G401 (cell line): Measurements from ENCODE around the gene STIM1. TPM values are rescaled to one million over a fixed set of nuclear protein-coding genes. Genes with fewer than 3 reads are reported as not detected.

Experiments used
- DNase-seq: peaks from one replicate; pipeline ENCODE4 v3.0.0-alpha.2; 2015; ENCODE audit warnings: low spot score
- in situ Hi-C: cut with HindIII; loops from 2 replicates; pipeline ENCODE4 v1.10.0; 2016; ENCODE audit warnings: low sequenced_read_pairs, mixed read lengths
- total RNA-seq: library from RNA; depleted of rRNA; stranded (reverse); fragments of >200 nt; shearing (Covaris generic); gene quantifications from 2 replicates; pipeline ENCODE4 v1.2.3, GENCODE V29; 2014

STIM1 gene
- total RNA-seq, 1 experiment from 2014 or later: 15.4 TPM

DNA sequence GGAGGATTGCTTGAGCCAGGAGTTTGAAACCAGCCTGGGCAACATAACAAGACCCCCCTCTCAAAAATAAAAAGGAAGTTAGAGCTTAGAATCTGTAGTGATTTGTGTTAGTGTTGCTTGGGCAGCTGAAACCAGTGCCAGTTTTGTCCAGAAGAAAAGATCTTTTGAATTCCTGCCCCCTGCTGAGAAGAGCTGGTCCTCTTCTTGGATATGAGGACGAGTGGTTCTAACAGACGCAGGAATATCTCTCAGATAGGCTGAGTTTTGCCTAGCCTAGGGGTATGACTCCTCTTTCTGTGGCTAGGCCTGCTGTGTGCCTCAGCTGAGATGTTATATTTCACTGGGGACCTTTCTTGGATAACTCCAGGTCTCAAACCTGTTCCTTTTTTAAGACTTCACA is 102.8 kb downstream of the STIM1 start:
- in situ Hi-C loops: no loop called here

GRCh38 chr11:3959015-3959902 is 103.8 kb downstream of the STIM1 start:
- DNase-seq: no peak
- in situ Hi-C loops: no loop called here

More for the DNA sequence above, 102.8 kb downstream of the STIM1 start:
- no peak for DNase-seq

DNA sequence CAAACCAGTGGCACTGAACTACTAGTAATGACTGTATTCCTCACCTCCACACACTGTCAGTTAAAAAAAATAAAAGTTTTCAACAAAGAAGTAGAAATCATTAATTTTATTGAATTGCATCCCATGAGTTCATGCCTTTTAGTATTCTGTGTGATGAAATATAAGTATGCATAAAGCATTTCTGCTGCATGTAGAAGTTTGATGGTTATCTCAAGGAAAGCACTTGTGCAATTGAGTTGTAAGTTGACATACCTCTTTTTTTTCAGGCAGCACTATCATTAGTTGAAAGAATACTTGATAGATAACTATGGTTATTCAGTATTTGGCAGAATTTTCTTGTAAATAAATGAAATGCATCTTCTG is 104.4 kb downstream of the STIM1 start:
- in situ Hi-C loops: no loop called here
- DNase-seq: no peak

DNA sequence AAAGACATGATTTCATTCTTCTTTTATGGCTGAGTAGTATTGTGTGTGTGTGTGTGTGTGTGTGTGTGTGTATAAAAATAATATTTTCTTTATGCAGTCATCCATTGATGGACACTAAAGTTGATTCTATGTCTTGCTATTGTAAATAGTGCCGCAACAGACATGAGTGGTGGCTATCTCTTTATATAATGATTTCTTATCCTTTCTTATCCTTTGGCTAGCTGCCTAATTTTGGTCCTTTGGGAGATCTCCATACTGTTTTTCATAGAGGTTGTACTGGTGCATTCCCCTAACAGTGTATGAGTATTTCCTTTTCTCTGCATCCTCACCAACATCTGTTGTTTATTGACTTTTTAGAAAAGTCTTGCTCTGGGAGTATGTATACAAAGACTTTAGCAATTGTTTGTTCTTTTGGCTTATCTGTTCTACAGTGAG is 107.0 kb downstream of the STIM1 start:
- no peak for DNase-seq
- in situ Hi-C loops: no loop called here

GRCh38 chr11:3964056-3964455 is 108.6 kb downstream of the STIM1 start:
- DNase-seq: peak; percentile 45
- in situ Hi-C loops: no loop called here

GRCh38 chr11:3964935-3965604 is 109.6 kb downstream of the STIM1 start:
- DNase-seq: no peak
- in situ Hi-C loops: no loop called here

DNA sequence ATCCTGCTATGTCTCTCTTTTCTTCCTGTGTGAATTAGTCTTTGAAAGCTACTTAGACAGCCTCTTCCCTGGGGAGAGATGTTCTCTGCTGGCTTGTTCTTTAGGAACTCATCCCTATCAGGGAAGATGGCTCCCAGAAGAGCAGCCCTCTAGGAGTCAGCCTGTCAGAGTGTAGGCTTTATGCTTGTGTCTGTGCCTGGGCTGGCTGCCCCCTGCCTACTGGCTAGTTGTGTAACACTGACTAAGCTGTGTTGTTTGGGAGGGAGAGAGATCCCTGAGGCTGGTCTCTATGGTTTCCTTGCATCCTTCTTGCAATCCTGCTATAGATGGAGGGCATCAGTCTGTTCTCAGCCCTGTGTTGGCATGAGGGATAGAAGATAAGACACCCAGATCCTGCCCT is 112.2 kb downstream of the STIM1 start:
- in situ Hi-C loops: no loop called here
- no peak for DNase-seq

DNA sequence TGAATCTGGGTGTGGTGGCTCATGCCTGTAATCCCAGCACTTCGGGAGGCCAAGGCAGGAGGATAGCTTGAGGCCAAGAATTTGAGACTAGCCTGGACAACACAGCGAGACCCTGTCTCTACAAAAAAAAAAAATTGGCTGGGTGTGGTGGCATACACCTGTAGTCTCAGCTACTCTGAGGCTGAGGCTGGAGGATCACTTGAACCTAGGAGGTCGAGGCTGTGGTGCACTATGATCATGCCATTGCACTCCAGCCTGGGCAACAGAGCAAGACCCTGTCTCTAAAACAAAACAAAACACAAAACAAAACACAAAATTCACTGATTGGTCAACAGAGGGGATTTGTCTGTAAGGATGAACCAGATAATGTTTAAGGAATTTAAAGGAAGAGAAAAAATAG is 113.7 kb downstream of the STIM1 start:
- in situ Hi-C loops: no loop called here
- DNase-seq: no peak

DNA sequence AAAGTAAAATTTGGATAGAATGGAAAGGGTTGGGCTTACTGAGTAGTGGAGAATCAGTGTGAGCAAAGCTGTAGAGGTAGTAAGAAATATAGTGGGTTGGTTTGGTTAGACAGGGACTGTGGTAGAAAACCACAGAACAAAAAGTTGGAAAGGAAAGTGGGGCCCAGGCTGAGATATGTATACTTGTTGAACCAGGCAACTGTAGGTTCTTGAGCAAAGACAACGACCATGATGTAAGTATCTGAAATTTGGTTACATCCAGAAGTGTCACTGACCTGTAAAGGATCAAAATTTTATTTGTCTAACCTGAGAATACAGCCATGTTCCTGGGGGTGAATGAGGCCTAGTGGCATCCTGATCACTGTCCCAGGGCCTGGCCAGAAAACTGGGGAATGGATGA is 114.1 kb downstream of the STIM1 start:
- no peak for DNase-seq
- in situ Hi-C loops: no loop called here

DNA sequence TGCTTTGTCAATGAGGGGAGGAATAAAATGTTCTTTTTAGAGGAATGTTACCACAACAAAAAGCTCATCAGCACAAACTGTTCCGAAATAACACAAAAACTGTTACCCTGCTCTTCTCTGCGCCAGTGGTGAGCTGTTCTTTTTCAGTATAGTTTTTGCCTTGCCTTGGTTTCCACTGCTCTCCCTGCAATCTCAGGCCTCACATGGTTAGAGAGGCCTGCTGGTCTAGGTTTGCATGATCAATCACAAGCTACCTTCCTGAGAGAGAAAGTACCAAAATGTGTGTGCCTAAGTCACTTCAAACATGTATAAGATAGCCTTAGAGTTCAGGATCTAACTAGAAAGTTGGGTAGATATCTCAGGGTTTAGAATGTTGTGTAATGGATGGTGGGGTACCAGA is 114.6 kb downstream of the STIM1 start:
- in situ Hi-C loops: no loop called here
- DNase-seq: no peak

- no peak for DNase-seq
- in situ Hi-C loops: no loop called here
Measured at GRCh38 chr11:3971756-3972404, 116.4 kb downstream of the STIM1 start.

- DNase-seq: no peak
- in situ Hi-C loops: no loop called here
Measured at GRCh38 chr11:3972431-3972830, 117.0 kb downstream of the STIM1 start.

DNA sequence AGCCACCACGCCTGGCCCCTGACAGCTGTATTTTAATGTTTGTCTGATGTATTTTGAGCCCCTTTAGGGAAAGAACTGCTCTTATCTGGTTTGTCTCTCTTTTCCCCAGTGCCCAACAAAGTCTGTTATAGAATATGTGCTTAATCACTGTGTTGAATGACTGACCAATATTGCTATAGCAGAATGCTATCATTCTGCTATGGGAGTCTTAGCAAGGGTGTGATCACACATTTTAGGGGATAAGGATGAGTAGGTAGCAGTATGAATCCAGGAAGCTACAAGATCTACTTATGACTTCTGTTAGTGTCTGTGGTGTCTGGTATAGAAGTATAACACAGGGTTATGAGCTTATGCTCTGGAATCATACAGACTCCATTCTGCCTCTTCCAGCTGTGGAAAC is 121.6 kb downstream of the STIM1 start:
- in situ Hi-C loops: no loop called here
- DNase-seq: no peak

DNA sequence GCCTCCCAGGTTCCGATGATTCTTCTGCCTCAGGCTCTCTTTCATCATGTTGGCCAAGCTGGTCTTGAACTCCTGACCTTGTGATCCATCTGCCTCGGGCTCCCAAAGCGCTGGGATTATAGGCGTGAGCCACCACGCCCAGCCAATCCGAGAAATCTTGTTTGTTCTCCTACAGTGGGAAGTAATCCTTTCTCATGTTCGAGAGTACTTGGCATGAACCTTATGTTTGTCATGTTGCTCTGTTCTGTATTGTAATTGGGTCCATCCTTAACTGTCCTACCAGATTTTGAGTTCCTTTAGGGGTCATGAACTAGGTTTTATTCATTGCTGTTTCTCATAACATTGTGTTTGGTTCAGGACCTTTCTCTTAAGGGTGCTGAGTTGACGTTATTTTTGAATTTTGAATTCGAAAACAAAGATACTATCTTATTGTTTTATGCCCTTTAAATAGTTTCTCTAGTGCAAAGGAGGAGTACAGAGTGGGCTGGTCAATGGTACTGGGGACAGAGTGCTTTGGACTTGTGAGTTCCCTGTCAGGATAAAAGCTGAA is 125.7 kb downstream of the STIM1 start:
- in situ Hi-C loops: no loop called here
- no peak for DNase-seq

DNA sequence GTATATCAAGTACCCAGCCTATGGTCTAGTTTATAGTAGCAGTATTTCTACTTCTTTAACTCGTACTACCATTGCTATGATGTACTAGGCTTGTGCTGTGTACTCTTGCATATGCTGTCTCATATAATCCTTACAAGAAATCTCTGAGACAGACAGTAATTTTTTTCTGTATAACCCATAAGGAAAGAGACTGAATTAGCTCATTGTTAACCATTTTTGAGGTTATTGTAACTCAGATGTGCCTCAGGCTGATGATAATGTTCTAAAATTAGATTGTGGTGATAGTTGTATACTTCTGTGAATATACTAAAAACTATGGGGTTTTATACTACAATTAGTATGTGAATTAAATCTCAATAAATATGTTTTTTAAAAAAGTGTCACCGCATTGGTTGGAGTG is 127.0 kb downstream of the STIM1 start:
- DNase-seq: no peak
- in situ Hi-C loops: no loop called here

GRCh38 chr11:3983101-3983500 is 127.6 kb downstream of the STIM1 start:
- no peak for DNase-seq
- in situ Hi-C loops: no loop called here

DNA sequence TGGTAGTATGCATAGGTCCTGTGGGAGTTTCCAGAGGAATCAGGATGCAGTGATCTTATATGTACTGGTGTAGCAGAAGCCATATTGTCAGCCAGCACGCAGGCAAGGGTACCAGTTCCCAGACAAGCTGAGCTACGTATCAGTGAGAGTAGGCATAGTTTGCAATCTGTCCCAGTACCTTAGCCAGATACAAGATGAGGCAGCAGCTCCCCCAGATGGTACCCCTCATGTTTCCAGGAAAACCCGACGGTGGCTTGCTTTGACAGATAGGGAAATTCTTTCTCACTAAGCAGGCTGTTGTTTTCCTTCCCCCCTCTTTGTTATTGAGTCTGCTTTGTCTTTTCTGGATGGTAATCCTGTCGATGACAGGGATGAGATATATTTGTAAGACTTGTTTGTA is 129.4 kb downstream of the STIM1 start:
- in situ Hi-C loops: no loop called here
- peak; percentile 84 for DNase-seq

DNA sequence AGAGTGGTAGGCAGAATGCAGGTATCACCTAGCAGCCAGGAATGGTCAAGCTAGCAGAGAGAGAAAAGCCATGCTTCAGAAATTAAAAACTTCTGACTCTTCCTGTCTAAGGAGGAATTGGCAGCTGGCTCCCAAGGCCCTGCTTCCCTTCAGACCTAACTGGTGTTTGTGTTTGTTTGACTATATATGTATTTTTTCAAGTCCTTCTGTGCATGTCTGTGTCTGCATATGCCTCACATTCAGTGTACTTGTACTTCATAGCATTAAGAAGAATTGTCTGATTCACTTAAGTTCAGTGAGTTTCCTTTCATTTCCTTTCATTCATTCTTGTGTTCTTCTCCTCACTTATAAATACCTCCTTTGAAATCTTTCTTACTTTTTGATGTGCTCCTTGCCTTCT is 130.2 kb downstream of the STIM1 start:
- peak; percentile 43 for DNase-seq
- in situ Hi-C loops: no loop called here

DNA sequence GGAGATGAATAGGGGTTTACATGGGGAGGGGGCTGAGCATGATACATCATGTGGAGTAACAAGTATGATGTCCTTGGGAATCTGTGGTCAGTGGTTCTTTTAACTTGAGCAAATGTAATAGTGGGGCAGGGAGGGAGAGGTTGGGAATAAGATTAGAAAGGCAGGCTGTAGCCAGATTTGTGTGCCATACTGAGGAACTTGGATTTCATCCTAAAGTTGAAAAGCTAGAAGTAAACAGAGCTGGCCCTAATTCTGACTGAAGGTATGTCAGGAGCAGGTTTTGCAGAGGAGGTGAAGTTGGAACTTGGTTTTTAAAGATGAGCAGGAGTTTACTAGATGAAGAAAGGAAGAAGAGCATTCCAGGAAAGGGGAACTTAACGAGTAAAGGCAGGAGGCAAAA is 130.8 kb downstream of the STIM1 start:
- DNase-seq: peak; percentile 77
- in situ Hi-C loops: no loop called here
